Stimulated activated naive CD8-positive, alpha-beta T cell treated with anti-CD3 and anti-CD28 coated beads, Interleukin-15, Interleukin-2, amounts not matched to agents 100 ng/mL and 50 ng/mL, for 24 hours (primary cell): ENCODE data around the gene PAIP2.
"Not testable (repeated sequence)": the region's sequence is repeated elsewhere in the genome, so short reads cannot be mapped to it uniquely, and the experiment has no call there.

ENCODE experiments used
- H3K27ac Mint-ChIP-seq: one replicate; pipeline ENCODE4 v1.8.0; 2021; ENCODE audit warnings: mild to moderate bottlenecking, mixed read lengths
- H3K27me3 Mint-ChIP-seq: one replicate; pipeline ENCODE4 v1.8.0; 2021; ENCODE audit warnings: mixed read lengths
- H3K36me3 Mint-ChIP-seq: one replicate; pipeline ENCODE4 v1.8.0; 2021; ENCODE audit warnings: low read depth, mixed read lengths
- H3K4me1 Mint-ChIP-seq: one replicate; pipeline ENCODE4 v1.8.0; 2021; ENCODE audit warnings: low read depth, mixed read lengths
- H3K4me3 Mint-ChIP-seq: one replicate; pipeline ENCODE4 v1.8.0; 2021; ENCODE audit warnings: mild to moderate bottlenecking, mixed read lengths
- H3K9me3 Mint-ChIP-seq: one replicate; pipeline ENCODE4 v1.8.0; 2021; ENCODE audit warnings: mixed read lengths

The PAIP2 gene

GRCh38 chr5:139306197-139306596, 35.5 kb upstream of the PAIP2 start:
- H3K36me3 Mint-ChIP-seq = peaks cover 44% of the 10 kb centered on the region

GRCh38 chr5:139306628-139307379, 34.9 kb upstream of the PAIP2 start:
- H3K4me3 Mint-ChIP-seq = no peak overlapping the region
- peaks cover 90% of the 10 kb centered on the region for H3K4me1 Mint-ChIP-seq
- H3K36me3 Mint-ChIP-seq = peaks cover 42% of the 10 kb centered on the region
- H3K27me3 Mint-ChIP-seq = no peaks in the 10 kb centered on the region
- no peaks in the 10 kb centered on the region for H3K9me3 Mint-ChIP-seq
- peak overlapping the region; percentile 26 for H3K27ac Mint-ChIP-seq

More at GRCh38 chr5:139306197-139306596, 35.5 kb upstream of the PAIP2 start:
- Mint-ChIP-seq H3K4me1 (peaks cover 93% of the 10 kb centered on the region), H3K4me3 (no peak overlapping the region), H3K27me3 (no peaks in the 10 kb centered on the region), H3K9me3 (no peaks in the 10 kb centered on the region), H3K27ac (peak overlapping the region; percentile 32)

DNA sequence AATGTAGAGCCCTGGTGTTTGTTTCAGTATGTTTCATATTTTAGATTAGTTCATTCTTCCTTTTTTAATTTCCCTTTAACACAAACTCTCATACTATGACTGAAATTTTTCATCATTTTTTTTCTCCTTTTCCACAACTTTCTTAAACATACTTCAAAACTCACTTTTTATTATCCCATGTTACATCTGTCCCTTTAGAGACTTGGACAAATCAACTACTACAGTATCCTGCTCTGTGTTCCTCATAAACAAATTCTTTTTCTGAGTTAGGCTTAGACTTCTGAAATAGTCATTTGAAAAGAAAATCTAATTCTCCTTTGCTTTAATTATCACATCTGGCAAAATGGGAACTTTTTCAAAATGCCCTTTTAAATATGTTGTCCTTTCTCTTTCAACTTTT, 32.9 kb upstream of the PAIP2 start:
- Mint-ChIP-seq H3K4me3 (peak overlapping the region; percentile 21), H3K9me3 (no peaks in the 10 kb centered on the region), H3K4me1 (peaks cover 85% of the 10 kb centered on the region)

GRCh38 chr5:139310715-139311186, 30.9 kb upstream of the PAIP2 start:
- Mint-ChIP-seq H3K36me3 (peaks cover 42% of the 10 kb centered on the region), H3K27ac (peak overlapping the region; percentile 10), H3K4me1 (peaks cover 79% of the 10 kb centered on the region)
- H3K9me3 Mint-ChIP-seq, H3K4me3 Mint-ChIP-seq, H3K27me3 Mint-ChIP-seq: not testable (repeated sequence)

More for the DNA sequence above, 32.9 kb upstream of the PAIP2 start:
- H3K27me3 Mint-ChIP-seq = no peaks in the 10 kb centered on the region
- peaks cover 28% of the 10 kb centered on the region for H3K36me3 Mint-ChIP-seq
- peak overlapping the region; percentile 84 for H3K27ac Mint-ChIP-seq

DNA sequence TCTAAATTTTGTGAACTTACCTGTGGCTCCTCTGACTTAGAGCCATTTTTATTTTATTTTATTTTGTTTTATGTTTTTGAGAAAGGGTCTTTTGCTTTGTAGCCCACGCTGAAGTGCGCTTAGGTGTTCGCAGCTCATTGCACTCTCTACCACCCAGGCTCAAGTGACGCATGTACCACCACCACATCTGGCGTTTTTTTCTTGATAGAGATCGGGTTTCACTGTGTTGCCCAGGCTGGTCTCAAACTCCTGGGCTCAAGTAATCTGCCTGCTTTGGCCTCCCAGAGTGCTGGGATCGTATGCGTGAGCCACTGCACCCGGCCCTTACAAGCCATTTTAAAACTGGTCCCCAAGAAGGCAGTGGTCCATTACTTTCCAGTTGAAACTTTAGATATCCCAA, 29.6 kb upstream of the PAIP2 start:
- Mint-ChIP-seq H3K36me3 (peaks cover 44% of the 10 kb centered on the region), H3K4me3 (no peak overlapping the region), H3K27ac (no peak overlapping the region), H3K4me1 (peaks cover 69% of the 10 kb centered on the region), H3K9me3 (no peaks in the 10 kb centered on the region), H3K27me3 (no peaks in the 10 kb centered on the region)

GRCh38 chr5:139314276-139314675, 27.4 kb upstream of the PAIP2 start:
- Mint-ChIP-seq H3K4me3 (no peak overlapping the region), H3K9me3 (no peaks in the 10 kb centered on the region), H3K4me1 (peaks cover 49% of the 10 kb centered on the region), H3K36me3 (peaks cover 50% of the 10 kb centered on the region), H3K27ac (no peak overlapping the region), H3K27me3 (no peaks in the 10 kb centered on the region)

DNA sequence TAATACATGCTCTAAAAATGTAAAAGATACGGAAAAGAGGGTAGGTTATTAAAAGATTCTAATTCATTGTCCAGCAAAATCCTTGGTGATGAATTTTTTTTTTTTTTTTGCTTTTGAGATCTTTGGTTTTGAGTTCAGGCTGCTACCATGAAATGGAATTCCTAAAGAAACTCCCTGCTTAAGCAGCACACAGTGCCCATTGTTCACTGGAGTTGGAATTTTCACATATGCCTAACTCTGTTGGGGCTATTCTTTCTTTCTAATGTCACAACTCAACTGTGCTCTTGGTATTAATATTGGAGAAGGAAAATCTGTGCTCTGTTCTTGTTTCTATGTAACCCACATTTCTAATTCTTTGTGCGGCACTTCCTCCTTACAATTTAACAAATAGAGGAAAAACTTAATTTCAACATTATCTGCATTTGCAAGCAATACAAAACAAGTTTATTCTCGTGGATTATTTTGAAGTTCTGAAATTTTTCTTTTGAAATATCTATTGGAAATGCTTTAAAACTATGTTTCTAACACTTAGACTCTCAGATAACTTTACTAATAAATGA, 26.5 kb upstream of the PAIP2 start:
- H3K27me3 Mint-ChIP-seq = no peaks in the 10 kb centered on the region
- peaks cover 51% of the 10 kb centered on the region for H3K36me3 Mint-ChIP-seq
- no peaks in the 10 kb centered on the region for H3K9me3 Mint-ChIP-seq
- no peak overlapping the region for H3K27ac Mint-ChIP-seq
- peaks cover 40% of the 10 kb centered on the region for H3K4me1 Mint-ChIP-seq
- peak overlapping the region; percentile 35 for H3K4me3 Mint-ChIP-seq

GRCh38 chr5:139335811-139336210, 5.8 kb upstream of the PAIP2 start:
- no peaks in the 10 kb centered on the region for H3K27me3 Mint-ChIP-seq
- peaks cover 24% of the 10 kb centered on the region for H3K36me3 Mint-ChIP-seq
- no peaks in the 10 kb centered on the region for H3K9me3 Mint-ChIP-seq
- peaks cover 19% of the 10 kb centered on the region for H3K4me1 Mint-ChIP-seq
- no peak overlapping the region for H3K27ac Mint-ChIP-seq
- H3K4me3 Mint-ChIP-seq = no peak overlapping the region

GRCh38 chr5:139340051-139340450, 1.6 kb upstream of the PAIP2 start:
- Mint-ChIP-seq H3K36me3 (peaks cover 9% of the 10 kb centered on the region), H3K9me3 (no peaks in the 10 kb centered on the region), H3K4me1 (peaks cover 54% of the 10 kb centered on the region), H3K27me3 (no peaks in the 10 kb centered on the region), H3K27ac (no peak overlapping the region), H3K4me3 (no peak overlapping the region)

GRCh38 chr5:139341187-139341688, 416 bp upstream of the PAIP2 start:
- Mint-ChIP-seq H3K4me3 (peak overlapping the region; percentile 99), H3K27ac (peak overlapping the region; percentile 99), H3K4me1 (peaks cover 52% of the 10 kb centered on the region), H3K27me3 (no peaks in the 10 kb centered on the region), H3K9me3 (no peaks in the 10 kb centered on the region), H3K36me3 (peaks cover 18% of the 10 kb centered on the region)

- peak overlapping the region; percentile 99 for H3K4me3 Mint-ChIP-seq
- peak overlapping the region; percentile 99 for H3K27ac Mint-ChIP-seq
- H3K4me1 Mint-ChIP-seq = peaks cover 49% of the 10 kb centered on the region
- H3K27me3 Mint-ChIP-seq = no peaks in the 10 kb centered on the region
- H3K36me3 Mint-ChIP-seq = peaks cover 22% of the 10 kb centered on the region
- H3K9me3 Mint-ChIP-seq = no peaks in the 10 kb centered on the region
Observed at GRCh38 chr5:139342423-139342723, 719 bp downstream of the PAIP2 start.

DNA sequence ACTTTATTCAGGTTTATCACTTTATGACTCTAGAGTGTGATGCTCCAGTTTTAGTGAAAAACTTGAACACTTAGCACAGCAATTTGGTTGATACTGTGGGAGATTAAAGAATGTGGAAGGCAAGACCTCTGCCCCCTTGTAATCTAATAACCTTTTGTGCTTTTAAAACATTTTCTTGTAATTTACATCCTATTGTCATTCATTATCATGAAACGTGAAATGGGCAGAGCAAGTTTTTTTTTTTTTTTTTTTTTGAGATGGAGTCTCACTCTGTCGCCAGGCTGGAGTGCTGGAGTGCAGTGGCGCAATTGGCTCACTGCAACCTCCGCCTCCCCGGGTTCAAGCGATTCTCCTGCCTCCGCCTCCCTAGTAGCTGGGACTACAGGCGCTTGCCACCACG, 1.8 kb downstream of the PAIP2 start:
- Mint-ChIP-seq H3K36me3 (peaks cover 22% of the 10 kb centered on the region), H3K27me3 (no peaks in the 10 kb centered on the region), H3K4me3 (peak overlapping the region; percentile 99), H3K27ac (peak overlapping the region; percentile 99), H3K4me1 (peaks cover 50% of the 10 kb centered on the region), H3K9me3 (no peaks in the 10 kb centered on the region)

DNA sequence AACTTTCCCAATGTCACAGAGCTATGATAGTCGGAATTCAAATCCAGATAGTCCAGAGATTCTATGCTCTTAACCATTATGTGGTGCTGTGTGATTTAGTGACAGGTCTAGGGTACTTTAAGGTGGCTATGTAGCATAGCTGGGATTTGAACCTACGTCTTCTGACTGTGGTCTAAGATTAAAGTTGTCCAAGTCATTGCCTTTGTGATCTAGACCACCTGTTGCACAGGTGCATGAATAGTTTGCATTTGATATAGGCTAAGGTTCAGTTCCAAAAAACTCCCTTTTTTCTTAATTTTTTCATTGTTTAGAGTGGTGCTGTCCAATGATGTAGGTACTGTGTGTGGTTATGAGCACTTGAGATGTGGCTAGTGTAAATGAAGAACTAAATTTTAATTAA, 2.5 kb downstream of the PAIP2 start:
- H3K4me1 Mint-ChIP-seq = peaks cover 55% of the 10 kb centered on the region
- no peaks in the 10 kb centered on the region for H3K9me3 Mint-ChIP-seq
- no peak overlapping the region for H3K27ac Mint-ChIP-seq
- H3K4me3 Mint-ChIP-seq = peak overlapping the region; percentile 60
- peaks cover 26% of the 10 kb centered on the region for H3K36me3 Mint-ChIP-seq
- no peaks in the 10 kb centered on the region for H3K27me3 Mint-ChIP-seq

- not testable (repeated sequence) for H3K27ac Mint-ChIP-seq, H3K27me3 Mint-ChIP-seq, H3K4me3 Mint-ChIP-seq, H3K9me3 Mint-ChIP-seq
- Mint-ChIP-seq H3K36me3 (peaks cover 26% of the 10 kb centered on the region), H3K4me1 (peaks cover 59% of the 10 kb centered on the region)
Observed at GRCh38 chr5:139345442-139345841, 3.8 kb downstream of the PAIP2 start.

DNA sequence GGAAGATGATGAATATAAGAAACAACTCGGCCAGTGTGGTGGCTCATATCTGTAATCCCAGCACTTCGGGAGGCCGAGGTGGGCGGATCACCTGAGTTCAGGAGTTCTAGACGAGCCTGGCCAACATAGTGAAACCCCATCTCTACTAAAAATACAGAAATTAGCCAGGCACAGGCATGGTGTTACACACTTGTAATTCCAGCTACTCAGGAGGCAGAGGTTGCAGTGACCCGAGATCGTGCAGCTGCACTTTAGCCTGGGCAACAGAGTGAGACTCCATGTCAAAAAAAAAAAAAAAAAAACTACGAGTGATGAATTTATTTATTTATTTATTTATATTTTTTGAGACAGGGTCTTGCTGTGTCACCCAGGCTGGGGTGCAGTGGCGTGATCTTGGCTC, 6.2 kb downstream of the PAIP2 start:
- H3K9me3 Mint-ChIP-seq, H3K27ac Mint-ChIP-seq, H3K27me3 Mint-ChIP-seq, H3K4me3 Mint-ChIP-seq: not testable (repeated sequence)
- Mint-ChIP-seq H3K36me3 (peaks cover 26% of the 10 kb centered on the region), H3K4me1 (peaks cover 52% of the 10 kb centered on the region)
